ENCODE results near the gene DNAL1. TPM values are rescaled to one million over a fixed set of nuclear protein-coding genes. Genes with fewer than 3 reads are reported as not detected.
A peak's percentile ranks its signal among the peaks of the same experiment; 100 is the strongest.

The DNAL1 gene
- total and polyA plus RNA-seq, 2 of the 4 experiments (the other 2 are of a cell fraction), result 4.5 to 5.4 TPM

- dilution Hi-C loops (cut with HindIII; ENCODE audit: low sequenced_read_pairs, unreplicated experiment) (no loop called here), in situ Hi-C loops (cut with MboI; ENCODE audit: low sequenced_read_pairs) (no loop called here), intact Hi-C loops (cut with micrococcal nuclease) (no loop called here)
- H3K4me3 ChIP-seq (ENCODE audit: insufficient read depth, low read depth, low read length), result no peak overlapping the region
- peaks cover 24% of the 10 kb centered on the region for H3K9me1 ChIP-seq (ENCODE audit: insufficient read depth, low read length)
- peak overlapping the region; percentile 58 for H2AFZ ChIP-seq (replicated peaks; ENCODE audit: low read length, poor library complexity)
- H3K4me1 ChIP-seq (ENCODE audit: control insufficient read depth, insufficient read depth, low read length), result peaks cover 32% of the 10 kb centered on the region
- no peak overlapping the region for H2AK5ac ChIP-seq (ENCODE audit: low read depth, low read length)
- H2BK120ac ChIP-seq (ENCODE audit: low read depth, low read length), result no peak overlapping the region
- H2BK20ac ChIP-seq (ENCODE audit: low read depth, low read length), result no peak overlapping the region
- WGBS, 2 experiments (ENCODE audit: extremely low coverage in 2 of 2, insufficient read length in 1 of 2), result 95% methylated on average over 13 of the region's 22 CpGs; no CpG with 5 or more reads in 1 of the 2 experiments
- no peak overlapping the region for H3K4ac ChIP-seq (ENCODE audit: low read depth, low read length)
- DNase-seq (no peak), ATAC-seq (ENCODE audit: low read depth) (no peak)
- BruUV-seq (replicated peaks), result no TSS peak
- H3K36me3 ChIP-seq (ENCODE audit: control insufficient read depth, insufficient read depth, low read length), result peaks cover 31% of the 10 kb centered on the region
- no peak overlapping the region for H2BK5ac ChIP-seq (ENCODE audit: low read depth, low read length, poor library complexity, severe bottlenecking)
- no peak overlapping the region for H3K4me2 ChIP-seq (ENCODE audit: low read depth, low read length)
- H3K9me3 ChIP-seq (ENCODE audit: control insufficient read depth, insufficient read depth, low read length), result no peaks in the 10 kb centered on the region
- H3K23ac ChIP-seq (ENCODE audit: low read depth, low read length), result no peak overlapping the region
- no peak overlapping the region for H2BK15ac ChIP-seq (ENCODE audit: low read depth, low read length)
- no peak overlapping the region for H3K18ac ChIP-seq (ENCODE audit: low read depth, low read length)
- no peak overlapping the region for H3K27ac ChIP-seq (ENCODE audit: insufficient read depth, low read length)
- POLR2A ChIA-PET (ENCODE audit: unreplicated experiment), result no interaction called here
- H3K9ac ChIP-seq (ENCODE audit: low read depth, low read length), result no peak overlapping the region
- H3K79me1 ChIP-seq (ENCODE audit: low read depth in 1 of 2, low read length in 2 of 2), result peaks cover 28 to 83% of the 10 kb centered on the region in 2 experiments
- TF ChIP-seq MAZ (IDR thresholded peaks at IDR 0.05; ENCODE audit: borderline replicate concordance, low read depth, low read length), result no peak
- TF ChIP-seq CEBPB (IDR thresholded peaks at IDR 0.05; ENCODE audit: low read depth, low read length), result no peak
- no peak for TF ChIP-seq BHLHE40 (IDR thresholded peaks at IDR 0.05; ENCODE audit: low read depth, low read length)
- TF ChIP-seq RFX5 (IDR thresholded peaks at IDR 0.05; ENCODE audit: low read depth, low read length), result no peak
- TF ChIP-seq, protein P1, sequence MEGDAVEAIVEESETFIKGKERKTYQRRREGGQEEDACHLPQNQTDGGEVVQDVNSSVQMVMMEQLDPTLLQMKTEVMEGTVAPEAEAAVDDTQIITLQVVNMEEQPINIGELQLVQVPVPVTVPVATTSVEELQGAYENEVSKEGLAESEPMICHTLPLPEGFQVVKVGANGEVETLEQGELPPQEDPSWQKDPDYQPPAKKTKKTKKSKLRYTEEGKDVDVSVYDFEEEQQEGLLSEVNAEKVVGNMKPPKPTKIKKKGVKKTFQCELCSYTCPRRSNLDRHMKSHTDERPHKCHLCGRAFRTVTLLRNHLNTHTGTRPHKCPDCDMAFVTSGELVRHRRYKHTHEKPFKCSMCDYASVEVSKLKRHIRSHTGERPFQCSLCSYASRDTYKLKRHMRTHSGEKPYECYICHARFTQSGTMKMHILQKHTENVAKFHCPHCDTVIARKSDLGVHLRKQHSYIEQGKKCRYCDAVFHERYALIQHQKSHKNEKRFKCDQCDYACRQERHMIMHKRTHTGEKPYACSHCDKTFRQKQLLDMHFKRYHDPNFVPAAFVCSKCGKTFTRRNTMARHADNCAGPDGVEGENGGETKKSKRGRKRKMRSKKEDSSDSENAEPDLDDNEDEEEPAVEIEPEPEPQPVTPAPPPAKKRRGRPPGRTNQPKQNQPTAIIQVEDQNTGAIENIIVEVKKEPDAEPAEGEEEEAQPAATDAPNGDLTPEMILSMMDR (conservative IDR thresholded peaks at IDR 0.05; ENCODE audit: low read depth, low read length), result no peak
- TF ChIP-seq NFE2L2 (IDR thresholded peaks at IDR 0.05; ENCODE audit: low read depth, low read length), result no peak
- no peak for TF ChIP-seq SMC3 (IDR thresholded peaks at IDR 0.05; ENCODE audit: low read depth, low read length)
- TF ChIP-seq RCOR1 (IDR thresholded peaks at IDR 0.05; ENCODE audit: insufficient replicate concordance, low read length), result no peak
- TF ChIP-seq FOS (IDR thresholded peaks at IDR 0.05; ENCODE audit: low read depth, low read length), result no peak
- no peak for TF ChIP-seq CHD1 (IDR thresholded peaks at IDR 0.05; ENCODE audit: low read depth, low read length)
- TF ChIP-seq, protein P2, sequence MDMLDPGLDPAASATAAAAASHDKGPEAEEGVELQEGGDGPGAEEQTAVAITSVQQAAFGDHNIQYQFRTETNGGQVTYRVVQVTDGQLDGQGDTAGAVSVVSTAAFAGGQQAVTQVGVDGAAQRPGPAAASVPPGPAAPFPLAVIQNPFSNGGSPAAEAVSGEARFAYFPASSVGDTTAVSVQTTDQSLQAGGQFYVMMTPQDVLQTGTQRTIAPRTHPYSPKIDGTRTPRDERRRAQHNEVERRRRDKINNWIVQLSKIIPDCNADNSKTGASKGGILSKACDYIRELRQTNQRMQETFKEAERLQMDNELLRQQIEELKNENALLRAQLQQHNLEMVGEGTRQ (IDR thresholded peaks at IDR 0.05; ENCODE audit: low read depth, low read length), result no peak
- TF ChIP-seq POLR2A (IDR thresholded peaks at IDR 0.05; ENCODE audit: low read depth, low read length), result no peak
- TF ChIP-seq RAD21 (IDR thresholded peaks at IDR 0.05; ENCODE audit: low read length), result no peak
- H4K20me1 ChIP-seq (ENCODE audit: insufficient read depth, low read length), result peaks cover 65% of the 10 kb centered on the region
- H3K56ac ChIP-seq (ENCODE audit: extremely low read depth, insufficient read depth, low read length), result no peak overlapping the region
- CTCF ChIA-PET, result no interaction called here
- H4K8ac ChIP-seq (ENCODE audit: low read depth in 2 of 2, low read length in 2 of 2), result no peak overlapping the region
- no peak overlapping the region for H4K91ac ChIP-seq (ENCODE audit: insufficient read depth, low read depth, low read length)
- H4K5ac ChIP-seq (ENCODE audit: low read depth, low read length), result no peak overlapping the region
- no peak overlapping the region for H3K14ac ChIP-seq (replicated peaks; ENCODE audit: low read depth, low read length)
- H2AK9ac ChIP-seq (replicated peaks; ENCODE audit: low read depth, low read length, poor library complexity), result no peak overlapping the region
- no peaks in the 10 kb centered on the region for H3K27me3 ChIP-seq (ENCODE audit: control insufficient read depth, insufficient read depth, low read length)
Measured at GRCh38 chr14:73738518-73739173, 93.9 kb downstream of the DNAL1 start.

Data from IMR-90 (cell line).